IMR-90 (cell line): Measurements from ENCODE around the gene ADARB2. TPM values are rescaled to one million over a fixed set of nuclear protein-coding genes. Genes with fewer than 3 reads are reported as not detected.

Source experiments
- ATAC-seq: fragments of 200-7000 bp; cut with Tn5 transposase; 2 replicates; pipeline ENCODE4 v1.9.1; 2020; ENCODE audit warnings: low read depth, mild to moderate bottlenecking, moderate library complexity
- BruUV-seq: library from RNA; stranded (reverse); fragments of 400-500 nt; replicated peaks from 2 replicates; lab custom pipeline; 2021; lab: Mats Ljungman, UMichigan
- CTCF ChIA-PET: fragments of 300-600 bp; formaldehyde crosslinking; extraction: SDS; loops from one replicate; lab custom pipeline; 2021; ENCODE audit warnings: antibody characterized with exemption; lab: Yijun Ruan, JAX
- POLR2A ChIA-PET: fragments of 300-600 bp; sonication (Branson Sonifier 250); formaldehyde crosslinking; loops from one replicate; lab custom pipeline; 2022; ENCODE audit warnings: antibody characterized with exemption; ENCODE audit not compliant: unreplicated experiment; lab: Charles Lee
- DNase-seq: peaks from one replicate; pipeline ENCODE4 v3.0.0; 2013
- H2AFZ ChIP-seq: replicated peaks from 2 replicates; pipeline ENCODE3; 2013; ENCODE audit warnings: low read length, mild to moderate bottlenecking; ENCODE audit not compliant: poor library complexity
- H2AK5ac ChIP-seq: 2 replicates; pipeline ENCODE4 v1.6.1; 2013; ENCODE audit warnings: low read depth, low read length, inconsistent platforms
- H2AK9ac ChIP-seq: replicated peaks from 2 replicates; pipeline ENCODE3; 2013; ENCODE audit warnings: mild to moderate bottlenecking, low read depth, low read length, moderate library complexity; ENCODE audit not compliant: poor library complexity
- H2BK120ac ChIP-seq: 2 replicates; pipeline ENCODE4 v1.6.1; 2013; ENCODE audit warnings: low read depth, low read length, inconsistent platforms
- H2BK15ac ChIP-seq: 3 replicates; pipeline ENCODE4 v1.6.1; 2013; ENCODE audit warnings: low read depth, low read length, inconsistent platforms
- H2BK20ac ChIP-seq: 2 replicates; pipeline ENCODE4 v1.6.1; 2013; ENCODE audit warnings: low read depth, mild to moderate bottlenecking, inconsistent platforms, low read length, moderate library complexity
- H2BK5ac ChIP-seq: 2 replicates; pipeline ENCODE4 v1.6.1; 2013; ENCODE audit warnings: mild to moderate bottlenecking, low read depth, low read length, inconsistent platforms; ENCODE audit not compliant: poor library complexity, severe bottlenecking
- H3K14ac ChIP-seq: replicated peaks from 2 replicates; pipeline ENCODE4 v1.6.1; 2013; ENCODE audit warnings: low read depth, low read length, inconsistent platforms
- H3K18ac ChIP-seq: 2 replicates; pipeline ENCODE4 v1.6.1; 2013; ENCODE audit warnings: low read depth, low read length, control low read depth
- H3K23ac ChIP-seq: 2 replicates; pipeline ENCODE4 v1.6.1; 2013; ENCODE audit warnings: low read depth, low read length, inconsistent platforms
- H3K27ac ChIP-seq: 2 replicates; pipeline ENCODE4 v1.5.1; 2013; ENCODE audit warnings: mild to moderate bottlenecking, control low read depth, low read length; ENCODE audit not compliant: insufficient read depth
- H3K27me3 ChIP-seq: 2 replicates; pipeline ENCODE4 v1.6.1; 2013; ENCODE audit warnings: low read length; ENCODE audit not compliant: control insufficient read depth, insufficient read depth
- H3K36me3 ChIP-seq: 2 replicates; pipeline ENCODE4 v1.6.1; 2013; ENCODE audit warnings: low read length, mixed read lengths; ENCODE audit not compliant: control insufficient read depth, insufficient read depth
- H3K4ac ChIP-seq: 2 replicates; pipeline ENCODE4 v1.6.1; 2013; ENCODE audit warnings: low read depth, low read length, inconsistent platforms
- H3K4me1 ChIP-seq: 2 replicates; pipeline ENCODE4 v1.6.1; 2013; ENCODE audit warnings: low read length, mixed read lengths; ENCODE audit not compliant: control insufficient read depth, insufficient read depth
- H3K4me2 ChIP-seq: 2 replicates; pipeline ENCODE4 v1.6.1; 2013; ENCODE audit warnings: low read depth, mild to moderate bottlenecking, control low read depth, low read length, moderate library complexity
- H3K4me3 ChIP-seq: 2 replicates; pipeline ENCODE4 v1.5.1; 2013; ENCODE audit warnings: low read depth, mild to moderate bottlenecking, control low read depth, low read length, moderate library complexity; ENCODE audit not compliant: insufficient read depth
- H3K56ac ChIP-seq: 2 replicates; pipeline ENCODE4 v1.6.1; 2013; ENCODE audit warnings: low read length, inconsistent platforms; ENCODE audit not compliant: insufficient read depth; ENCODE audit errors: extremely low read depth
- H3K79me1 ChIP-seq, 2 experiments: 2 replicates each; pipeline ENCODE4 v1.6.1; 2013; ENCODE audit warnings: low read length in 2 of 2, inconsistent platforms in 1 of 2, low read depth in 1 of 2
- H3K9ac ChIP-seq: 2 replicates; pipeline ENCODE4 v1.6.1; 2013; ENCODE audit warnings: low read depth, low read length, control low read depth
- H3K9me1 ChIP-seq: 2 replicates; pipeline ENCODE4 v1.6.1; 2013; ENCODE audit warnings: low read length, inconsistent platforms; ENCODE audit not compliant: insufficient read depth
- H3K9me3 ChIP-seq: 2 replicates; pipeline ENCODE4 v1.6.1; 2013; ENCODE audit warnings: low read length; ENCODE audit not compliant: control insufficient read depth, insufficient read depth
- H4K20me1 ChIP-seq: 2 replicates; pipeline ENCODE4 v1.6.1; 2013; ENCODE audit warnings: low read length, inconsistent platforms; ENCODE audit not compliant: insufficient read depth
- H4K5ac ChIP-seq: 2 replicates; pipeline ENCODE4 v1.6.1; 2013; ENCODE audit warnings: mild to moderate bottlenecking, low read depth, low read length, control low read depth
- H4K8ac ChIP-seq, 2 experiments: 2 replicates each; pipeline ENCODE4 v1.6.1; 2013; ENCODE audit warnings: low read depth in 2 of 2, low read length in 2 of 2, control low read depth in 1 of 2, inconsistent platforms in 1 of 2
- H4K91ac ChIP-seq: 2 replicates; pipeline ENCODE4 v1.6.1; 2013; ENCODE audit warnings: low read depth, low read length, inconsistent platforms; ENCODE audit not compliant: insufficient read depth
- CHD1 ChIP-seq: IDR thresholded peaks from 2 replicates; pipeline ENCODE4 v1.6.1; 2012; ENCODE audit warnings: low read depth, low read length, improper control_type of control experiment
- MXI1 ChIP-seq: IDR thresholded peaks from 2 replicates; pipeline ENCODE4 v1.6.1; 2012; ENCODE audit warnings: low read depth, mild to moderate bottlenecking, low read length, moderate library complexity, borderline replicate concordance
- POLR2A ChIP-seq: IDR thresholded peaks from 2 replicates; pipeline ENCODE4 v1.6.1; 2012; ENCODE audit warnings: mild to moderate bottlenecking, low read depth, low read length
- RCOR1 ChIP-seq: IDR thresholded peaks from 2 replicates; pipeline ENCODE4 v1.6.1; 2012; ENCODE audit warnings: mild to moderate bottlenecking, low read length, improper control_type of control experiment; ENCODE audit not compliant: insufficient replicate concordance
- SMC3 ChIP-seq: fragments of 150-350 bp; IDR thresholded peaks from 2 replicates; pipeline ENCODE4 v1.6.1; 2016; ENCODE audit warnings: low read depth, mild to moderate bottlenecking, antibody characterized with exemption, low read length, moderate library complexity
- WGBS, 2 experiments: methylation state at CpG; one replicate each; pipeline versions ENCODE4 v1.1.5 to v1.1.7; 2013; ENCODE audit warnings: missing lambda C conversion rate in 2 of 2; ENCODE audit not compliant: insufficient read length in 1 of 2; ENCODE audit errors: extremely low coverage in 2 of 2; 5-methylcytosine and 5-hydroxymethylcytosine counted together
- dilution Hi-C: fragments of 300-500 bp; cut with HindIII; formaldehyde crosslinking; loops from one replicate; pipeline ENCODE4 v1.14.3; 2018; ENCODE audit warnings: low sequenced_read_pairs; ENCODE audit not compliant: unreplicated experiment
- in situ Hi-C: fragments of 300-500 bp; cut with MboI; formaldehyde crosslinking; loops from 3 replicates; pipeline ENCODE4 v1.14.3; 2019; ENCODE audit warnings: low sequenced_read_pairs, inconsistent platforms, mixed read lengths
- intact Hi-C: fragments of 100-400 bp; cut with micrococcal nuclease; formaldehyde crosslinking; loops from 2 replicates; pipeline ENCODE4 v1.10.0; 2022
- polyA plus RNA-seq, 3 experiments: library from polyadenylated mRNA; depleted of rRNA; stranded (reverse); fragments of >200 nt; gene quantifications; 2 replicates each; pipeline ENCODE4 v1.2.3, GENCODE V29; 2012; ENCODE audit warnings: low replicate concordance in 1 of 3
- total RNA-seq: library from RNA; depleted of rRNA; stranded (reverse); fragments of >200 nt; gene quantifications from 2 replicates; pipeline ENCODE4 v1.2.3, GENCODE V29; 2012
- TF ChIP-seq, protein P1 (sequence below): fragments of 150-350 bp; IDR thresholded peaks from 2 replicates; pipeline ENCODE4 v1.6.1; 2016; ENCODE audit warnings: low read depth, mild to moderate bottlenecking, low read length, moderate library complexity, borderline replicate concordance
- TF ChIP-seq, protein P2 (sequence below): fragments of 150-350 bp; IDR thresholded peaks from 2 replicates; pipeline ENCODE4 v1.6.1; 2017; ENCODE audit warnings: mild to moderate bottlenecking, antibody characterized with exemption, low read length, low read depth

ADARB2 gene
- total and polyA plus RNA-seq, 2 of the 4 experiments (the other 2 are of a cell fraction) = not detected

DNA sequence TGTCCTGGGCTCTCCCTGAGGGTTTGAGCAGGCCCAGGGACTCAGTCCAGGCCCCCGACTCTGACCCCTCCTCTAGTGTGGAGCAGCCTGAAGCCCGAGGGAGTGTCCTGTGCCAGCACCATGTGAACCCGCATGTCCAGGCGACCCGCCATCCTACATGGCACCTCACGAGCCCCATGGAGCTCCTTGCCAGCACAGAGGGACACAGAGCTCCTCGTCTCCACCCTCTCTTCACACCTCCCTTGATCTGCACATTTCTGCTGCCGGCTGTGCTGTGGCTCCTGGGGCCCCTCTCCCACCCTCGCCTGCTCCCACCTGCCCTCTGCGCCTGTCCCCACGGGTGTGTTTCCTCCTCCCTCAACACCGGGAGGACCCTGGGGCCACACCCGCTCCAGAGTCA lies 103.5 kb downstream of the ADARB2 start:
- POLR2A ChIA-PET = no interaction called here
- DNase-seq (no peak), ATAC-seq (no peak)
- Histone ChIP-seq H4K91ac (no peak overlapping the region), H2BK5ac (no peak overlapping the region), H2AK9ac (no peak overlapping the region), H4K8ac (no peak overlapping the region), H2BK120ac (no peak overlapping the region), H3K79me1 (no peaks in the 10 kb centered on the region), H3K4me2 (no peak overlapping the region), H3K36me3 (no peaks in the 10 kb centered on the region), H3K9me1 (no peaks in the 10 kb centered on the region), H3K9me3 (peaks cover 42% of the 10 kb centered on the region), H3K4ac (no peak overlapping the region), H2BK20ac (no peak overlapping the region), H3K27me3 (no peaks in the 10 kb centered on the region), H3K14ac (no peak overlapping the region), H2BK15ac (no peak overlapping the region), H2AK5ac (no peak overlapping the region), H3K4me3 (no peak overlapping the region), H3K23ac (no peak overlapping the region), H3K27ac (no peak overlapping the region), H3K9ac (no peak overlapping the region), H4K5ac (no peak overlapping the region), H4K20me1 (no peaks in the 10 kb centered on the region), H3K56ac (no peak overlapping the region), H3K4me1 (no peaks in the 10 kb centered on the region), H2AFZ (no peak overlapping the region), H3K18ac (no peak overlapping the region)
- intact Hi-C loops = no loop called here
- dilution Hi-C loops = no loop called here
- TF ChIP-seq, protein P1, sequence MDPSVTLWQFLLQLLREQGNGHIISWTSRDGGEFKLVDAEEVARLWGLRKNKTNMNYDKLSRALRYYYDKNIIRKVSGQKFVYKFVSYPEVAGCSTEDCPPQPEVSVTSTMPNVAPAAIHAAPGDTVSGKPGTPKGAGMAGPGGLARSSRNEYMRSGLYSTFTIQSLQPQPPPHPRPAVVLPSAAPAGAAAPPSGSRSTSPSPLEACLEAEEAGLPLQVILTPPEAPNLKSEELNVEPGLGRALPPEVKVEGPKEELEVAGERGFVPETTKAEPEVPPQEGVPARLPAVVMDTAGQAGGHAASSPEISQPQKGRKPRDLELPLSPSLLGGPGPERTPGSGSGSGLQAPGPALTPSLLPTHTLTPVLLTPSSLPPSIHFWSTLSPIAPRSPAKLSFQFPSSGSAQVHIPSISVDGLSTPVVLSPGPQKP = no peak
- TF ChIP-seq RCOR1 (no peak), SMC3 (no peak), MXI1 (no peak), POLR2A (no peak), CHD1 (no peak)
- TF ChIP-seq, protein P2, sequence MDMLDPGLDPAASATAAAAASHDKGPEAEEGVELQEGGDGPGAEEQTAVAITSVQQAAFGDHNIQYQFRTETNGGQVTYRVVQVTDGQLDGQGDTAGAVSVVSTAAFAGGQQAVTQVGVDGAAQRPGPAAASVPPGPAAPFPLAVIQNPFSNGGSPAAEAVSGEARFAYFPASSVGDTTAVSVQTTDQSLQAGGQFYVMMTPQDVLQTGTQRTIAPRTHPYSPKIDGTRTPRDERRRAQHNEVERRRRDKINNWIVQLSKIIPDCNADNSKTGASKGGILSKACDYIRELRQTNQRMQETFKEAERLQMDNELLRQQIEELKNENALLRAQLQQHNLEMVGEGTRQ = no peak
- BruUV-seq = no TSS peak
- CTCF ChIA-PET = no interaction called here
- 53% methylated on average over 4 of the region's 13 CpGs; no CpG with 5 or more reads in 1 of the 2 experiments for WGBS, 2 experiments
- in situ Hi-C loops = no loop called here
